HG03442 (cell line): Measurements from ENCODE around the gene RAB38.

Source experiments
- ATAC-seq: cut with Tn5 transposase; IDR thresholded peaks from one replicate; pipeline ENCODE4 v1.9.1; 2021; ENCODE audit warnings: mild to moderate bottlenecking, moderate library complexity; ENCODE audit not compliant: unreplicated experiment

RAB38 gene

GRCh38 chr11:88174709-88175568 is at the start of gene RAB38:
Gene RAB38, minus strand, starts transcription at chr11:88175443. Its CDS starts 59 bp downstream, at chr11:88175384.
- ATAC-seq, result peak; percentile 48

DNA sequence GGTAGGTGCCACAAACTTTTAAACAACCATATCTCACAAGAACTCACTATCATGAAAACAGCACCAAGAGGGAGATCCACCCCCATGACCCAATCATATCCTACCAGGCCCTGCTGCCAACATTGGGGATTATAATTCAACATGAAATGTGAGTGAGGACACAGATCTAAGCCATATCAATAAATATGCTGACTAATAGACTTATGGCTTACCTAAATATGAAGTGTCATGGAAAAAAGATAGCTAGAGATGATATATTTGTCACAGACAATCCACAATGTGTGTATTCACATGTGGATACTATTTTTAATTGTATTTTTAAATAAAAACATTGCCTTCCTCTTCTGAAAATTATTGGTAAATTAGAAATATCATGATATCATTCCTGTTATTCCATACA is 38.2 kb upstream of the RAB38 start:
- no peak for ATAC-seq

- ATAC-seq, result no peak
These were observed 37.1 kb upstream of the RAB38 start for GRCh38 chr11:88212300-88212699.

DNA sequence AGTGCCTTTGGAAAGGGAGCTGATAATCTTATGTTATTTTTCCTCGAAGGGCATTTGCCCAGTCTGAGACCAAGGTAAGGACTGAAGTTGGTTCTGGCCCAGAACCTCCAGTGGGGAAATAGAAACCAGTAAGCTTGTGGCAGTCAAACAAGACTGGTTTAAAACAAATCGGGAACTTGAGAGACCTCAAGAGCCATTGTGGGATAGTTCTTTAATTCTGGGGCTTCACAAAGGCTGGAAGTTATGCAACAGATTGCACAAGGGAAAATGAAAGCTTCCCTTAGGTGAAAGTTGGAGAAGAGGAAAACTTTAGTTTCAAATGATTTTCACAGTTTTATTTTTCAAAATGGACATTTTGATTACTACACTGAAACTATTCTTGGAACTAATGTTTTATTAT is 33.5 kb upstream of the RAB38 start:
- no peak for ATAC-seq

GRCh38 chr11:88206751-88207150 is 31.5 kb upstream of the RAB38 start:
- ATAC-seq, result peak; percentile 67

GRCh38 chr11:88204353-88204752 is 29.1 kb upstream of the RAB38 start:
- no peak for ATAC-seq

DNA sequence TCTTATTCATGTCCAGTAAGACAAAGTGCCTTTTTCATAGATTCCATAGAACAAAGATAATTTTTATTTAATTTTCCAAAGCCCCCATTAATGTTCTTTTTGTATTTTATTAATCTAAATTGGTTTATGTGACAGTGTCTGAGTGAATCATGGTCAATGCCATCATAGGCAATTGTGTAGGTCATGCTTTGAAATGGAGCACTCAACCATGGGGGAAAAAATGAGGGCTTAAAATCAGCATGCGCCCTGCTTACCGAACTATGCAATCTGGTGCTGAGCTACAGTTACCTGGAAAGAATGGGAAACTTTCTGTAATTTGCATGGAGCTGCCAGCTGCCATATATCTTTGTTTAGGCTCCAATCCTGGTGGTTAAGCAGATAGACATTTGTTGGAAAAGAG is 28.4 kb upstream of the RAB38 start:
- ATAC-seq, result no peak

DNA sequence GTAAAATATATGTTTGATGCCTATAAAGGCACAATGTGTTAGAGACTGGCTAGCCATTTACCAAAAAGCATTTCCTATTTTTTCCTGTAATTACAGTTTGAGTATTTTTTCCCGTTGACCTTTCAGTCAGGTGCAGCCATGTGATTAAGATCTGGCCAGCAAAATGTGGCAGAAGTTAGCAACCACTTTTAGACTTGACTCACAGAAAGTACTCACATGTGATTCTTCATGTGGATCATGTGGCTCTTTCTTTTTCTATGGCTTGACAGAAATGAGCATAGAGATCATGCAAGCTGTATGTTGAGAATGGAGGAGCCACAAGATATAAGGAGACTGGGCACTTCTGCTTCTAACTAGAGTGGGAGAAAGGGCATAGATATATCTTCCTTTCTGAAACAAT is 27.3 kb upstream of the RAB38 start:
- peak; percentile 52 for ATAC-seq

GRCh38 chr11:88196393-88196792 is 21.1 kb upstream of the RAB38 start:
- ATAC-seq, result no peak

DNA sequence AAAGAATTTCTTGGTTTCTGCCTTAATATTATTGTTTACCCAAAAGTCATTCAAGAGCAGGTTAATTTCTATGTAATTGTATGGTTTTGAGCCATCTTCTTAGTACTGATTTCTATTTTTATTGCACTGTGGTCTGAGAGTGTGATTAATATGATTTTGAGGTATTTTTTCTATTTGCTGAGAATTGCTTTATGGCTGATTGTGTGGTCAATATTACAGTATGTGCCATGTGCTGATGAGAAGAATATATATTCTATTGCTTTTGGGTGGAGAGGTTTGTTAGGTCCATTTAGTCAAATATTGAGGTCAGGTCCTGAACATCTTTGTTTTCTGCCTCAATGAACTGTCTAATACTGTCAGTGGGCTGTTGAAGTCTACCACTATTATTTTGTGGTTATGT is 20.7 kb upstream of the RAB38 start:
- ATAC-seq, result no peak

GRCh38 chr11:88194990-88195389 is 19.7 kb upstream of the RAB38 start:
- peak; percentile 85 for ATAC-seq

DNA sequence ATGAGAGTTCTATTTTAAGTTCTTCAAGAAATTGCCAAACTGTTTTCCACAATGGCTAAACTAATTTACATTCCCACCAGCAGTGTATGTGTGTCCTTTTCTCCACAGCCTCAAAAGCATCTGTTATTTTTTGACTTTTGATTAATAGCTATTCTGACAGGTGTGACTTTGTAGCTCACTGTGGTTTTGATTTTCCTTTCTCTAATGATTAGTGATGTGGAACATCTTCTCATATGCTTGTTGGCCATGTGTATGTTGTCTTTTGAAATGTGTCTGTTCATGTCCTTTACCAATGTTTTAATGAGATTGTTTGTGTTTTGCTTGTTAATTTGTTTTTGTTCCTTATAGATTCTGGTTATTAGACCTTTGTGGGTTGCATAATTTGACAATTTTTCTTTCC is 18.0 kb upstream of the RAB38 start:
- no peak for ATAC-seq

GRCh38 chr11:88188932-88189253 is 13.7 kb upstream of the RAB38 start:
- ATAC-seq, result no peak

- ATAC-seq, result no peak
These were observed 13.1 kb upstream of the RAB38 start for GRCh38 chr11:88188251-88188931.

- no peak for ATAC-seq
These were observed 8.0 kb upstream of the RAB38 start for GRCh38 chr11:88183233-88183632.

DNA sequence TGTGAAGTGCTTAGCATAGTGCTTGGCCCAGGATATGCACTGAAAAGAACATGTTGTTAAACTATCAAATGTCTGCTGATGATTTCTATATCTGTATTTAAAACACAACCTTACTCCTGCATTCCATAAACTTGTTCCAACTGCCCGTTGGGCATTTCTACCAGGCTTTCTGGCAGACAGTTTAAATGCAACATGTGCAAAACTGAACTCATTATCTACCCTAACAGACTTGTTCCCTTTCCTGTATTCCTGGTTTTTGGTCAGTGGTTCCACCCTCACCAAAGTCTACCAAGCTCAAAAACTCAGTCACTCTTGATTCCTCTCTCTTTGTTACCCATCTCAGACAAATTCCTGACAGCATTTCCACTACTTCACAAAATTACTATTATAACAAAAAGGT is 6.5 kb upstream of the RAB38 start:
- ATAC-seq, result no peak

DNA sequence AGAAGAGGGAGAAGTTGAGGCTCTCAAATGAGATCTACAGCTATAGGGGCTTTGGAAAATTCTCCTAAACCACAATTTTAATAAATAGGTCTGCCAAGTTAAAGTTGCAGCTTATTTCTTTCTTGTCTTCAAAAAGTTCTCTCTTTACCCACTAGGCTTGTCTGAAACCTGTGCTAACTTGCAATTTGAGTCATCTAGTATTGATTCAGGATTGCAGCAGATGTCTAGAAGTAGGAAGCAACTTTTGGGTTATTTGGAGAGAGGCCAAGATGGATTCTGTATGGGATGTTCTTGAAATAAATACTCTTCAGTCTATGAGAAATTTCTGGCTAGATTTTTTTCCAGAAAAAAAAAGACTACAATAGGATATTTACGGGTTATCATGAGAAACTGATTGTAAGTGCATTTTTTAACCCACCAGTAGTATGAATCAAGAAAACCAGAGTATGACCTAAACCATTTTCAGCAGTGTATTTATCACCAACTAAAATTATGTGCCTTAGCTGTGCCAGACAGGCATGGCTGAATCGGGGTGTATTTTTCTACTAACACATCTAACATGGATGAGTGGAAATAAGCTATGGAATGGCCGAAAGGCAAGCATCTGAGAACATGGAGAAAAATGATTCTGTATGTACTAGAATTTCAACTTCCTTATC is 4.9 kb upstream of the RAB38 start:
- peak; percentile 31 for ATAC-seq

DNA sequence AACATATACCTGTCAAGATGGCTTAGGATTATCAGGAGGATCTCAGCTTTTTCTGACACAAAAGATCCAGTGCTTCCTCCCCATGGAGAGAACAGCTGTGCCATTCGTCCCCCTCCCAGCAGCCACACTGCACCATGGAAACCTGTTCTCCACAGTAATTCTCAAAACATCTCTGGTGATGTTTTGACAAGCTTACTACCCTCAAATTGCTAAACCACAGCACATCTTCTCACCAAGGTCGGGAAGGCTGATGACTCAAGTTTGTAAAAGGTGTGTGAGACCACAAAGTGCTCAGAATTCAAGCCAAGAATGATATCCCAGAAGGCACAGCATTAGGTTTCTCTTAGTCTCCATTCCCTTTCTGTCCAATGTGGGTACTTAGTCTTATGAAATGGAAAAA is 3.9 kb upstream of the RAB38 start:
- peak; percentile 65 for ATAC-seq

DNA sequence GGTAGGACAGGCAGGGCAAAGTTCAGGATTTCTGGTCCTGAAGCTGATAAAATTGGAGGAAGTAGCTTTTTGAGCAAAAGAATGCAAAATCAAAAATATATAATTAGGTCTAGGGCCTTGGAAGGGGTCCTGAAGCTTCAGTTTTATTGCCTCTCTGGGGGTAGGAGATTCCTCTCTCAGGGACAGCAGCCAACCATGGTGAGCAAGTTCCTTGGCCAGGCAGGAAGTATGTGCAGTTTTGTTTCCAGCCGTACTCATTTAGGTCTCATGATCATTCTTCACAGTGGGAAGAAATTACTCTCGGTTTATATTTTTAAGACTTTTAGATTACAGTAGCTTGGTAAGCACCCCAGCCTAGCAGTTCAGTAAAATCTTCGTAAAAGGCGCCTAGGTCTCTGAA is 2.9 kb upstream of the RAB38 start:
- ATAC-seq, result no peak

- peak; percentile 19 for ATAC-seq
These were observed 379 bp upstream of the RAB38 start for GRCh38 chr11:88175569-88176075.

GRCh38 chr11:88173956-88174355 is 1.3 kb downstream of the RAB38 start:
- no peak for ATAC-seq

- no peak for ATAC-seq
These were observed 3.3 kb downstream of the RAB38 start for GRCh38 chr11:88171982-88172381.
